GM12878 (cell line): ENCODE measurements around the gene ZNF506. TPM values are rescaled to one million over a fixed set of nuclear protein-coding genes. Genes with fewer than 3 reads are reported as not detected.
"Not testable (repeated sequence)": the region's sequence is repeated elsewhere in the genome, so short reads cannot be mapped to it uniquely, and the experiment has no call there.

Experiments
- ATAC-seq: fragments of 200-7000 bp; cut with Tn5 transposase; 3 replicates; pipeline ENCODE4 v1.9.1; 2020; ENCODE audit warnings: mild to moderate bottlenecking, moderate library complexity
- BruUV-seq: library from RNA; stranded (reverse); fragments of 400-500 nt; replicated peaks from 2 replicates; lab custom pipeline; 2021; lab: Mats Ljungman, UMichigan
- CTCF ChIA-PET: fragments of 300-600 bp; sonication (Branson Sonifier 250); formaldehyde crosslinking; extraction: SDS; loops from one replicate; lab custom pipeline; 2021; ENCODE audit warnings: inconsistent platforms; lab: Yijun Ruan, JAX
- POLR2A ChIA-PET: fragments of 350-600 bp; formaldehyde crosslinking; extraction: SDS; loops from one replicate; lab custom pipeline; 2021; ENCODE audit warnings: inconsistent platforms; lab: Charles Lee
- RAD21 ChIA-PET: fragments of 300-600 bp; sonication (Branson Sonifier 250); formaldehyde crosslinking; loops from one replicate; lab custom pipeline; 2023; ENCODE audit warnings: antibody characterized with exemption; ENCODE audit not compliant: unreplicated experiment; lab: Charles Lee
- SMC1A ChIA-PET: fragments of 300-600 bp; sonication (Branson Sonifier 250); formaldehyde crosslinking; loops from one replicate; lab custom pipeline; 2023; ENCODE audit not compliant: unreplicated experiment, uncharacterized antibody; lab: Charles Lee
- DNase-seq: peaks from one replicate; pipeline ENCODE4 v3.0.0-alpha.2; 2011; ENCODE audit warnings: low read depth, low spot score
- FAIRE-seq: peaks from 3 replicates; lab custom pipeline; 2011; peaks lifted over from hg19 to GRCh38; lab: Jason Lieb, UNC
- H2AFZ ChIP-seq: 2 replicates; pipeline ENCODE4 v1.6.0; 2011; ENCODE audit warnings: low read depth, low read length, control low read depth; ENCODE audit not compliant: control insufficient read depth
- H3K27ac ChIP-seq: 2 replicates; pipeline ENCODE4 v1.5.1; 2011; ENCODE audit warnings: control low read depth; ENCODE audit not compliant: control insufficient read depth, insufficient read depth
- H3K27me3 ChIP-seq, 2 experiments: replicated peaks in 1 of 2; 2 replicates each; pipeline versions ENCODE4 v1.6.0 to v1.6.1; 2011; ENCODE audit warnings: low read length in 1 of 2; ENCODE audit not compliant: control insufficient read depth in 2 of 2, insufficient read depth in 2 of 2
- H3K36me3 ChIP-seq, 2 experiments: 2 replicates each; pipeline ENCODE4 v1.5.1; 2011; ENCODE audit warnings: low read length in 1 of 2; ENCODE audit not compliant: control insufficient read depth in 2 of 2, insufficient read depth in 2 of 2
- H3K4me1 ChIP-seq: 2 replicates; pipeline ENCODE4 v1.6.1; 2011; ENCODE audit warnings: mild to moderate bottlenecking, low read length, moderate library complexity, mixed read lengths; ENCODE audit not compliant: control insufficient read depth, insufficient read depth
- H3K4me2 ChIP-seq: 2 replicates; pipeline ENCODE4 v1.6.0; 2011; ENCODE audit warnings: control low read depth; ENCODE audit not compliant: control insufficient read depth, insufficient read depth
- H3K4me3 ChIP-seq: fragments of 200-600 bp; sonication (generic); 2 replicates; pipeline ENCODE4 v1.5.1; 2016
- H3K79me2 ChIP-seq: 2 replicates; pipeline ENCODE4 v1.6.0; 2011; ENCODE audit warnings: low read length; ENCODE audit not compliant: control insufficient read depth, insufficient read depth
- H3K9ac ChIP-seq: 2 replicates; pipeline ENCODE4 v1.8.0; 2011; ENCODE audit warnings: low read length, control low read depth, mixed read lengths; ENCODE audit not compliant: control insufficient read depth, insufficient read depth
- H3K9me3 ChIP-seq: replicated peaks from 3 replicates; pipeline ENCODE4 v1.5.1; 2011; ENCODE audit warnings: mild to moderate bottlenecking, low read length; ENCODE audit not compliant: control insufficient read depth, insufficient read depth
- H4K20me1 ChIP-seq: 2 replicates; pipeline ENCODE4 v1.6.0; 2011; ENCODE audit not compliant: control insufficient read depth, insufficient read depth
- KDM1A ChIP-seq: fragments of 200-600 bp; sonication (generic); IDR thresholded peaks from 2 replicates; pipeline ENCODE4 v1.6.1; 2016; ENCODE audit warnings: borderline replicate concordance
- SUZ12 ChIP-seq: fragments of 200-600 bp; sonication (generic); IDR thresholded peaks from one replicate; pipeline ENCODE4 v1.6.1; 2018; ENCODE audit warnings: antibody characterized with exemption, mild to moderate bottlenecking; ENCODE audit not compliant: unreplicated experiment
- WGBS: methylation state at CpG from one replicate; pipeline ENCODE4 v1.1.6; 2016; ENCODE audit warnings: low lambda C conversion rate; ENCODE audit not compliant: insufficient replicate concordance, insufficient coverage; ENCODE audit errors: missing lambda C conversion rate; 5-methylcytosine and 5-hydroxymethylcytosine counted together
- in situ Hi-C: fragments of 300-500 bp; cut with MboI; formaldehyde crosslinking; loops from 9 replicates; pipeline ENCODE4 v1.14.3; 2018; ENCODE audit warnings: mixed read lengths
- intact Hi-C: fragments of 100-400 bp; cut with micrococcal nuclease; formaldehyde crosslinking; loops from one replicate; pipeline ENCODE4 v1.14.2; 2022; ENCODE audit not compliant: unreplicated experiment
- polyA plus RNA-seq, 11 experiments: library from polyadenylated mRNA; depleted of rRNA in 4 of 11; unstranded in 6 of 11; stranded (reverse) in 5 of 11; fragments of >200 nt; fragmentation: Nextera tagmentation in 4 of 11; fragmentation: Illumina TruSeq in 1 of 11; extraction: Ambion mirVana in 4 of 11; extraction: Trizol in 1 of 11; gene quantifications; 1 replicate in 1 of 11; 2 replicates in 10 of 11; pipeline versions ENCODE4 v1.2.1 to v1.2.3, GENCODE V29; 2011 to 2016; ENCODE audit warnings: inconsistent platforms in 2 of 11, missing spikeins in 2 of 11, low read depth in 1 of 11
- total RNA-seq, 4 experiments: library from RNA; depleted of rRNA in 3 of 4; stranded (reverse); fragments of >200 nt in 3 of 4; fragmentation: Illumina TruSeq in 1 of 4; extraction: Trizol in 1 of 4; gene quantifications; 2 replicates each; pipeline versions ENCODE4 v1.2.1 to v1.2.3, GENCODE V29; 2013 to 2021

The ZNF506 gene
- total and polyA plus RNA-seq, 10 of the 15 experiments (the other 5 are each of a cell fraction or from before 2014, with no cell fraction given): 3.5 to 12.0 (median 7.9) TPM

DNA sequence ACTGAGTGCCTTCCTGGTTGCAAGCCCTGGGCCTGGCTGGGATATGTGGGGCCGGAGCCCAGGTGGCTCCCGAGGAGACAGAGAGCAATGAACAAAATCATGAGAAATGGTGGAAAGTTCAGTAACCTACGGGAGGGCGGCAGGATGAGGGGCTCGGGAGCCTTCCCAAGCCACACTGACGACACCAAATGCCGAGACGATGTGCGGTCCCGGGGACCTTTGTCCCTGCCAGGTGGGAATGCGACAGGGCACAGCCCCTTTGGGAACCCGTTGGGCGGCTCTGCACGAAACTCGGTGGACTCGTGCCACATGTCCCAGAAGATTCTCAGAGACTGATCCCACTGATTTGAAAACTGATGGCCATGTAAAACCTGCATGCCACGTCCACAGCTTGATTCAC lies 76.9 kb downstream of the ZNF506 start:
- ChIA-PET SMC1A (no interaction called here), CTCF (interaction anchor here (0.6 kb wide), 1 partner anchor 224 kb away, joined by 4 read pairs; no protein-coding TSS in a partner anchor), POLR2A (no interaction called here), RAD21 (no interaction called here)
- Histone ChIP-seq H2AFZ (no peak overlapping the region), H3K27ac (no peak overlapping the region), H3K4me2 (no peak overlapping the region), H4K20me1 (no peaks in the 10 kb centered on the region), H3K79me2 (no peaks in the 10 kb centered on the region), H3K9ac (no peak overlapping the region), H3K36me3 (no peaks in the 10 kb centered on the region), H3K4me1 (no peaks in the 10 kb centered on the region), H3K4me3 (no peak overlapping the region), H3K9me3 (no peaks in the 10 kb centered on the region; the same call in 2 of the 3 replicates), H3K27me3 (no peaks in the 10 kb centered on the region)
- no TSS peak for BruUV-seq
- DNase-seq (no peak), ATAC-seq (no peak), FAIRE-seq (no peak)
- 51% methylated on average over 17 of the region's 17 CpGs for WGBS
- intact Hi-C loops (no loop called here), in situ Hi-C loops (no loop called here)
- TF ChIP-seq SUZ12 (no peak), KDM1A (no peak)

DNA sequence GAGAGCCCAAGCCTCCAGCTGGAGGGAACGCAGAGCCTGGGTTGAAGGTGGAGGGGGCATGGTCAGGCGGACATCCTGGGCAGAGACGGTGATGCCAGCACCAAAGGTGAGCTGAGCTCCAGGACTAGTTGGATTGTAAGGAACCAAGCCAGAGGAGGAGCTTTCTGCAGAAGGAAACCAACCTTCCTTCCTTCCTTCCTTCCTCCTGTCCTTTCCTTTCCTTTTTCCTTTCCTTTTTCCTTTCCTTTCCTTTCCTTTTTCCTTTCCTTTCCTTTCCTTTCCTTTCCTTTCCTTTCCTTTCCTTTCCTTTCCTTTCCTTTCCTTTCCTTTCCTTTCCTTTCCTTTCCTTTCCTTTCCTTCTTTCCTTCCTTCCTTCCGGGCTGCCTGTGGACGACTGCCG lies 77.6 kb downstream of the ZNF506 start:
- FAIRE-seq, H2AFZ ChIP-seq, H4K20me1 ChIP-seq, H3K4me2 ChIP-seq, H3K9me3 ChIP-seq, H3K36me3 ChIP-seq, H3K9ac ChIP-seq, H3K4me3 ChIP-seq, H3K79me2 ChIP-seq, POLR2A ChIA-PET, DNase-seq, RAD21 ChIA-PET, SMC1A ChIA-PET, intact Hi-C loops, ATAC-seq, BruUV-seq, in situ Hi-C loops, H3K27ac ChIP-seq, H3K4me1 ChIP-seq, H3K27me3 ChIP-seq, CTCF ChIA-PET: not testable (repeated sequence)
- WGBS: 62% methylated on average over 6 of the region's 6 CpGs
